Parathyroid adenoma (tissue), 2 donors: ENCODE data around the gene PPP1CB.

ENCODE experiments used
- H2AFZ ChIP-seq: fragments of 300-600 bp; sonication (generic); one replicate; pipeline ENCODE4 v1.7.0; 2017; ENCODE audit warnings: antibody characterized with exemption, mild to moderate bottlenecking
- H3K27ac ChIP-seq: fragments of 300-600 bp; sonication (generic); one replicate; pipeline ENCODE4 v1.7.0; 2017
- H3K27me3 ChIP-seq: fragments of 300-600 bp; sonication (generic); one replicate; pipeline ENCODE4 v1.7.0; 2017; ENCODE audit warnings: low read length; ENCODE audit not compliant: control insufficient read depth, insufficient read depth
- H3K36me3 ChIP-seq: fragments of 300-600 bp; sonication (generic); one replicate; pipeline ENCODE4 v1.7.0; 2017; ENCODE audit warnings: low read length; ENCODE audit not compliant: control insufficient read depth, insufficient read depth
- H3K4me1 ChIP-seq: fragments of 300-600 bp; sonication (generic); one replicate; pipeline ENCODE4 v1.7.0; 2017; ENCODE audit warnings: control low read depth
- H3K4me2 ChIP-seq: fragments of 300-600 bp; sonication (generic); one replicate; pipeline ENCODE4 v1.7.0; 2017; ENCODE audit warnings: low read length
- H3K4me3 ChIP-seq: fragments of 300-600 bp; sonication (generic); one replicate; pipeline ENCODE4 v1.7.0; 2017; ENCODE audit warnings: low read depth, low read length
- H3K79me2 ChIP-seq: fragments of 300-600 bp; sonication (generic); one replicate; pipeline ENCODE4 v1.7.0; 2017; ENCODE audit warnings: control low read depth
- H3K9ac ChIP-seq: fragments of 300-600 bp; sonication (generic); one replicate; pipeline ENCODE4 v1.7.0; 2017; ENCODE audit warnings: mild to moderate bottlenecking
- H3K9me3 ChIP-seq: fragments of 300-600 bp; sonication (generic); one replicate; pipeline ENCODE4 v1.7.0; 2017; ENCODE audit warnings: low read length; ENCODE audit not compliant: control insufficient read depth
- CTCF ChIP-seq: fragments of 300-600 bp; sonication (generic); IDR thresholded peaks from one replicate; pipeline ENCODE4 v1.7.0; 2017; ENCODE audit warnings: antibody characterized with exemption, mild to moderate bottlenecking
- donor health status: primary hyperparathyroidism.

PPP1CB gene

GRCh38 chr2:28764909-28765711 is 13.5 kb downstream of the PPP1CB start:
- no peak overlapping the region for H3K9ac ChIP-seq
- H3K4me2 ChIP-seq, result no peak overlapping the region
- H2AFZ ChIP-seq, result no peak overlapping the region
- H3K27ac ChIP-seq, result no peak overlapping the region
- no peaks in the 10 kb centered on the region for H3K9me3 ChIP-seq
- H3K4me3 ChIP-seq, result no peak overlapping the region
- TF ChIP-seq CTCF, result no peak
- peaks cover 93% of the 10 kb centered on the region for H3K79me2 ChIP-seq
- no peaks in the 10 kb centered on the region for H3K36me3 ChIP-seq
- H3K27me3 ChIP-seq, result no peaks in the 10 kb centered on the region
- peaks cover 23% of the 10 kb centered on the region for H3K4me1 ChIP-seq

- Histone ChIP-seq H3K27ac (no peak overlapping the region), H3K4me1 (peaks cover 23% of the 10 kb centered on the region)
Observed at GRCh38 chr2:28766070-28766469, 14.4 kb downstream of the PPP1CB start.

GRCh38 chr2:28767337-28767736 is 15.7 kb downstream of the PPP1CB start:
- H3K27me3 ChIP-seq, result no peaks in the 10 kb centered on the region
- peaks cover 93% of the 10 kb centered on the region for H3K79me2 ChIP-seq
- no peak overlapping the region for H3K9ac ChIP-seq
- H3K27ac ChIP-seq, result no peak overlapping the region
- no peaks in the 10 kb centered on the region for H3K36me3 ChIP-seq
- no peak overlapping the region for H3K4me3 ChIP-seq
- H3K4me2 ChIP-seq, result no peak overlapping the region
- H3K9me3 ChIP-seq, result no peaks in the 10 kb centered on the region
- H2AFZ ChIP-seq, result no peak overlapping the region
- no peak for TF ChIP-seq CTCF
- H3K4me1 ChIP-seq, result peaks cover 22% of the 10 kb centered on the region

More at GRCh38 chr2:28766070-28766469, 14.4 kb downstream of the PPP1CB start:
- no peak overlapping the region for H3K4me2 ChIP-seq
- no peak overlapping the region for H3K9ac ChIP-seq
- H3K4me3 ChIP-seq, result no peak overlapping the region
- H3K27me3 ChIP-seq, result no peaks in the 10 kb centered on the region
- H3K9me3 ChIP-seq, result no peaks in the 10 kb centered on the region
- no peak for TF ChIP-seq CTCF
- H2AFZ ChIP-seq, result no peak overlapping the region
- H3K79me2 ChIP-seq, result peaks cover 94% of the 10 kb centered on the region
- H3K36me3 ChIP-seq, result no peaks in the 10 kb centered on the region

GRCh38 chr2:28768422-28768821 is 16.8 kb downstream of the PPP1CB start:
- Histone ChIP-seq H3K4me3 (no peak overlapping the region), H2AFZ (no peak overlapping the region), H3K79me2 (peaks cover 94% of the 10 kb centered on the region), H3K9me3 (no peaks in the 10 kb centered on the region), H3K9ac (no peak overlapping the region), H3K4me1 (peaks cover 22% of the 10 kb centered on the region), H3K36me3 (no peaks in the 10 kb centered on the region), H3K27me3 (no peaks in the 10 kb centered on the region), H3K4me2 (no peak overlapping the region), H3K27ac (no peak overlapping the region)
- no peak for TF ChIP-seq CTCF

- peaks cover 21% of the 10 kb centered on the region for H3K4me1 ChIP-seq
- no peaks in the 10 kb centered on the region for H3K36me3 ChIP-seq
- H3K9me3 ChIP-seq, result no peaks in the 10 kb centered on the region
- H3K27ac ChIP-seq, result no peak overlapping the region
- H3K9ac ChIP-seq, result no peak overlapping the region
- H2AFZ ChIP-seq, result no peak overlapping the region
- no peak overlapping the region for H3K4me2 ChIP-seq
- H3K4me3 ChIP-seq, result no peak overlapping the region
- TF ChIP-seq CTCF, result no peak
- H3K79me2 ChIP-seq, result peaks cover 89% of the 10 kb centered on the region
- H3K27me3 ChIP-seq, result no peaks in the 10 kb centered on the region
Observed at GRCh38 chr2:28768952-28769351, 17.3 kb downstream of the PPP1CB start.
